ENCODE data around the gene PELI2.

Gene PELI2

DNA sequence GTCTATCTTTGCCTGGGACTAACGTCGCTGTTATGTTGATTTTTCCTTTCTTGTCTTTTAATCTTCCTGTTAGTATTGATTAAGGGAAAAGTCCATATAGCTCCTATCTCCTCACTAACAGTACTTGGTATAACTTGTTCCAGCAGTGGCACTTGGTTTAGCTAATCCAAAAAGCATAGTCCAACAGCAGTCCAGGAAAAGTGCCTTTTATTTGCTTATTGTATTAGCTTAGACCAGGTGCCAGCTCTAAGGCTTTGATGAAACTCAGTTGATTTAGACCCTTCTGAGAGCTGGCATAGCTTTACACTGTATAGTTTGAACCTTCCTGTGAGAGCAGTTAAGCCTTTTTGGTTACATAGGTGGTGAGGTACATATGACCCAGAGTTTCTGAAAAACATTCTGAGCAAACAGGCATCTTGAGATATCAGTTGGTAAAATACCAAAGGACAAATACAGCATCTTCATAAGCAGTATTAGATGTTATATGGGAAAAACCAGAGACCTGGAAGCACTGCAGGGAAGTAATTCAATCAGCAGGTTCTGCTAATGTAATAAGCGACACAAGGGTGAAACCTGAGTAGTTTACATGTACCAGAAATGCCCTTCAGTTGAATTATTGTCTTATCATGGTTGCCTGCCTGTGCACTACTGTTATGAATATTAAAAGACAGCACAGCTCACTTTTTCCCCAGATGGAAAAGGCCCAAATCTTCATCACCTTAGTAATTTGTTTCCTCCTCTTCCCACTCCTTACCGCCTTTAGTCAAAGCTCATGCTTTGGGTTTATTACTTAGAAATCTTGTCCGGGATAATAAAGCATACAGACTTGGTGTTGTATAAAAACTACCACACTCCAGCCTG is 13.0 kb downstream of the PELI2 start:
- Histone ChIP-seq H3K36me3 (ENCODE audit: control insufficient read depth, insufficient read depth, low read length) (no peaks in the 10 kb centered on the region), H3K9me3 (ENCODE audit: control insufficient read depth, insufficient read depth, low read length) (no peaks in the 10 kb centered on the region), H3K27ac (ENCODE audit: low read length) (no peak overlapping the region), H3K27me3 (ENCODE audit: control insufficient read depth, insufficient read depth, low read length) (no peaks in the 10 kb centered on the region), H3K4me1 (ENCODE audit: control insufficient read depth, insufficient read depth, low read length) (peaks cover 8% of the 10 kb centered on the region), H3K4me3 (ENCODE audit: low read length) (no peak overlapping the region)
- DNase-seq (ENCODE audit: low read depth, low spot score): no peak
- no CpG with 5 or more reads among the region's 5 CpGs for WGBS (ENCODE audit: insufficient coverage, insufficient read length)

DNA sequence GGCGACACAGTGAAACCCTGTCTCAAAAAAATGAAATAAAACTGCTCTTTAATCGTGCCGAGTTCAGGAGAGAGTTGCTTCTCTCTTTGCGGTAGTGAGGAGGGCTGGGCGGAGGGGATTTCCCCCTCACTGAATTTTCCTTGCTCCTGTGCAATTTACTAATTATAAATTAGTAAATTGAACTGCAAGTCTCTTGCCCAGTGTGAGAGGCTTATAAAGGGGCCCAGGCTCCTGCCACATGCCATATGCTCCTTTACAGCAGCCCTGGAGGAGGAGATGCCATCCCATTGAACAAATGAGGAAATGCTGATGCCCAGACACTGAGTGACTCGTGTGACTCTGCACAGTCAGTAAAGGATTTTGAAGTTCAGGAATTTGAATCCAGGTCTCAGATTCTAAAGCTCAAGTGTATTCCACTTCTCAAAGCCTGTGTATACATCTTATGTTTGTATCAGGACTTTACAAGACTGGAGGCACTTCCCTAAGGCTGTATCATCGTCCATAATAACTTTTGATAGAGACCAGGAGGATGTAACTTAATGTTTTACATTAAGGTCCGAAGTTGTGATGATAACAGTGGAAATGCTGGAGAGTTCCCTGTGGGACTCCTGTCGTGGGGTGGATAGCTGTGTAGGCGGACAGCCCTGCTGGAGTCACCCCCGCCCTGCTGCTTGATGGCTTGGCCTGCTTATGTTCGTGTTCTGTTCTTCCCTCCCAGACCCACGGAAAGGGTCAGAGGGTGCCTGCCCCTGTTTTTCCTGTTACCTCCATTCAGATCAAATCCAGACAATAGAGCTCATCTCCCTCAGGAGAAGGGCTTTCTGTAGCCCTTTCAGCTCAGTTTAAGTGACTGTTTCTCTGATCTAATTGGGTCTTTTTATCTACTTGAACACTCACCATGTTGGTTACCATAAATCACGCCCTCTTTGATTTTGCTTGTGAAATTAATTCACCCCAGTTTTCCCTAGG is 13.9 kb downstream of the PELI2 start:
- Histone ChIP-seq H3K27me3 (ENCODE audit: control insufficient read depth, insufficient read depth, low read length) (no peaks in the 10 kb centered on the region), H3K36me3 (ENCODE audit: control insufficient read depth, insufficient read depth, low read length) (no peaks in the 10 kb centered on the region), H3K4me1 (ENCODE audit: control insufficient read depth, insufficient read depth, low read length) (peaks cover 8% of the 10 kb centered on the region), H3K4me3 (ENCODE audit: low read length) (no peak overlapping the region), H3K9me3 (ENCODE audit: control insufficient read depth, insufficient read depth, low read length) (no peaks in the 10 kb centered on the region), H3K27ac (ENCODE audit: low read length) (no peak overlapping the region)
- no peak for DNase-seq (ENCODE audit: low read depth, low spot score)
- WGBS (ENCODE audit: insufficient coverage, insufficient read length): no CpG with 5 or more reads among the region's 14 CpGs

- peaks cover 10% of the 10 kb centered on the region for H3K4me1 ChIP-seq (ENCODE audit: control insufficient read depth, insufficient read depth, low read length)
- DNase-seq (ENCODE audit: low read depth, low spot score): no peak
- H3K36me3 ChIP-seq (ENCODE audit: control insufficient read depth, insufficient read depth, low read length): no peaks in the 10 kb centered on the region
- H3K9me3 ChIP-seq (ENCODE audit: control insufficient read depth, insufficient read depth, low read length): no peaks in the 10 kb centered on the region
- no peaks in the 10 kb centered on the region for H3K27me3 ChIP-seq (ENCODE audit: control insufficient read depth, insufficient read depth, low read length)
- no peak overlapping the region for H3K4me3 ChIP-seq (ENCODE audit: low read length)
- no CpG with 5 or more reads among the region's 4 CpGs for WGBS (ENCODE audit: insufficient coverage, insufficient read length)
- H3K27ac ChIP-seq (ENCODE audit: low read length): no peak overlapping the region
These were observed 15.3 kb downstream of the PELI2 start for GRCh38 chr14:56133547-56133946.

DNA sequence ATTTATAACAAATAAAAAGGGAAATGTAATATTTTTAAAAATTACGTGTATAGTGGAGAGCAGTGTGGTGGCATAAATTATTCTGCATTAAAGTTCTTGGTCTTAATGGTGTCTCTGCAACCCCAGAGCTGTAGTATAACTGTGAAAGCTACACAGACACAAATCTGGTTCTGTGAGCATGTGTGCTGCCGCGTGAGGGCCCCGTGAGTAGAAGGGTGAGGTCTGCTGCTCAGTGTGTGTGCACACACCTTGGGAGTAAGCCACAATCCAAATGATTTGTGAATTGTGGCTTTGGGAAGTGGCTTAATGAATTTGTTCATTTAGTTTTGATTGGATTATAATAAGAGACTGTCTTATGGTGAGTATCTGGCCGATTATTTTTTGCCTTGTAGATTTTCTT is 16.8 kb downstream of the PELI2 start:
- Histone ChIP-seq H3K36me3 (ENCODE audit: control insufficient read depth, insufficient read depth, low read length) (no peaks in the 10 kb centered on the region), H3K4me1 (ENCODE audit: control insufficient read depth, insufficient read depth, low read length) (peaks cover 3% of the 10 kb centered on the region; the same call in 1 of the 2 replicates), H3K9me3 (ENCODE audit: control insufficient read depth, insufficient read depth, low read length) (no peaks in the 10 kb centered on the region), H3K27ac (ENCODE audit: low read length) (no peak overlapping the region), H3K4me3 (ENCODE audit: low read length) (no peak overlapping the region), H3K27me3 (ENCODE audit: control insufficient read depth, insufficient read depth, low read length) (no peaks in the 10 kb centered on the region)
- DNase-seq (ENCODE audit: low read depth, low spot score): no peak
- WGBS (ENCODE audit: insufficient coverage, insufficient read length): 100% methylated on average over 1 of the region's 5 CpGs

- no peaks in the 10 kb centered on the region for H3K36me3 ChIP-seq (ENCODE audit: control insufficient read depth, insufficient read depth, low read length)
- H3K4me3 ChIP-seq (ENCODE audit: low read length): no peak overlapping the region
- H3K27me3 ChIP-seq (ENCODE audit: control insufficient read depth, insufficient read depth, low read length): no peaks in the 10 kb centered on the region
- no CpG with 5 or more reads among the region's 1 CpG for WGBS (ENCODE audit: insufficient coverage, insufficient read length)
- H3K27ac ChIP-seq (ENCODE audit: low read length): no peak overlapping the region
- peaks cover 2% of the 10 kb centered on the region; the same call in 1 of the 2 replicates for H3K4me1 ChIP-seq (ENCODE audit: control insufficient read depth, insufficient read depth, low read length)
- no peaks in the 10 kb centered on the region for H3K9me3 ChIP-seq (ENCODE audit: control insufficient read depth, insufficient read depth, low read length)
- no peak for DNase-seq (ENCODE audit: low read depth, low spot score)
These were observed 17.5 kb downstream of the PELI2 start for GRCh38 chr14:56135668-56136067.

DNA sequence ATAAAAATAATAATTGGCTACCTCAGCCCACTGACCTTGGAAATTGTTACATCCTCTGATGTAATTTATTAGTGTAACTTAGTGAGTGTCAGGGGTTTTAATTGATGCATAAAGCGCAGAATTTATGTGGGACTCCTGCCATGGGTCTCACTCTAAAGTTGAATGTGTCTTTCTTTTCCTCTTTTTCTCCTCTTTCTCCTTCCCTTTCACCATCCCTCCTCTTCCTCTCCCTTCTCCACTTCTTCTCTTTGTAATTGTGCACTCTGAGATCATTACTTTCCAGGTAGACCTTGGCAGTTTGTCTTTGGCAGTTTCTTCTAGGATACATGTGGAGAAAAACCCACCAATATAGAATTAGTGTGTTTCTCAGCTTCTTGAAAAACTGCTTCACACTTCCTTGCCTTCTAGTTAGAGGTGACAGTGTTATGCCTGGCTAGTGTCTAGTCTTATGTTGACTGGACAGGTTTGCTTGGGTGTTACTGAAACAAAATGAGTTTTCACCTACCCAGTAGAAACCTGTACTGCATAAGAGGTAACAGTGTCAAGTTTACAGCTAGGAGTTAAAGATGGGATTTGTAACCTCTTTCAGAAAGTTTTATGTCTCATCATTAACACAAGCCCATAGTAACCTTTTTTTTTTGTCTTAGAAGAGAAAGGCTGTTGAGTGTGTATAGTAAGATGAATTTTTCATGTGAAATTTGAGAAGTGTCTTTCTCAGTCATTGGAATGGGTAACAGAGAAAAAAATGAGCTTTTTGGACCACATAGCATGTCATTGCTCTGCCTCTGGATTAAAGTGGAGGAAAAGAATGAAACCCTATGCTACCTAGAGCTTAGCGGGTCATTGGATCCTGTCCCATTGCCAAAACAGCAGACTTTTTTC is 18.6 kb downstream of the PELI2 start:
- Histone ChIP-seq H3K27ac (ENCODE audit: low read length) (no peak overlapping the region), H3K27me3 (ENCODE audit: control insufficient read depth, insufficient read depth, low read length) (no peaks in the 10 kb centered on the region), H3K36me3 (ENCODE audit: control insufficient read depth, insufficient read depth, low read length) (no peaks in the 10 kb centered on the region), H3K4me3 (ENCODE audit: low read length) (no peak overlapping the region), H3K4me1 (ENCODE audit: control insufficient read depth, insufficient read depth, low read length) (peaks cover 2% of the 10 kb centered on the region; the same call in 1 of the 2 replicates), H3K9me3 (ENCODE audit: control insufficient read depth, insufficient read depth, low read length) (no peaks in the 10 kb centered on the region)
- no peak for DNase-seq (ENCODE audit: low read depth, low spot score)
- WGBS (ENCODE audit: insufficient coverage, insufficient read length): no CpG with 5 or more reads among the region's 2 CpGs

DNA sequence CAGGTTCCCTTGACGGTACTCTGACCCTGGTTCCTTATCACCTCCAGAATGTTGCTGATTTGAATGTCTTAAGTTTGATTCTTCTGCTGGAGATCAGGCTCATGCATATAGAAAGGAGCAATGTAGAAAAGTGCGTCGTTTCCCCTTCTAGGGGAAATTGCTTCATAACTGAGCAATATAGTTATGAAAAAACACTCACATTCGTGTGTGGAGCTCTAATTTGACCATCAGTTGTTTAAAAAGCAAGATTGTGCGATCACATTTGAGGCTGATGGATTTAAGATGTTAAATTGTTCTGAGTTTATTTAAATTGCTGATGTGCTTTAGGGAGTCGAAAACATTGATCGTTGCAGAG is 19.2 kb downstream of the PELI2 start:
- no peaks in the 10 kb centered on the region for H3K9me3 ChIP-seq (ENCODE audit: control insufficient read depth, insufficient read depth, low read length)
- H3K27me3 ChIP-seq (ENCODE audit: control insufficient read depth, insufficient read depth, low read length): no peaks in the 10 kb centered on the region
- peaks cover 2% of the 10 kb centered on the region; the same call in 1 of the 2 replicates for H3K4me1 ChIP-seq (ENCODE audit: control insufficient read depth, insufficient read depth, low read length)
- H3K4me3 ChIP-seq (ENCODE audit: low read length): no peak overlapping the region
- WGBS (ENCODE audit: insufficient coverage, insufficient read length): no CpG with 5 or more reads among the region's 7 CpGs
- no peak overlapping the region for H3K27ac ChIP-seq (ENCODE audit: low read length)
- H3K36me3 ChIP-seq (ENCODE audit: control insufficient read depth, insufficient read depth, low read length): no peaks in the 10 kb centered on the region
- no peak for DNase-seq (ENCODE audit: low read depth, low spot score)

DNA sequence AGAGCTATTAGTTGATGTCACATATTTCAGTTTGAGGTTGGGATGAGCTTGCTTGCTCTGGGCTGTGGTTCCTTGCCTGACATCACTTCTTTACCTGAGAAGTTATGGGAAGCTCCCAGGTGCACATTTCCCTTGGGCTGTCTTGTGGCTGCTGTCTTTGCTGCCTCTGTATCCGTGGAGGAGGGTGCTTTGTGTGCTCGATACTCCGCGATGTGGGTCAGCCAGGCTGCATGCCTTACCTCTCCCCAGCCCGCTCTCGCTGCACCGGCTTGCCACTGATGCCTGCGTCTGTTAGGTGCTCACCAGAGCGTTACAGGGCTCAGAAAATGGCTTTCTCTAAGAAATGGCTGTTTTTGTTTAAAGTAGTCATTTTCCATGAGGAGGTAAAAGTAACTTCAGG is 19.6 kb downstream of the PELI2 start:
- Histone ChIP-seq H3K9me3 (ENCODE audit: control insufficient read depth, insufficient read depth, low read length) (no peaks in the 10 kb centered on the region), H3K36me3 (ENCODE audit: control insufficient read depth, insufficient read depth, low read length) (no peaks in the 10 kb centered on the region), H3K4me3 (ENCODE audit: low read length) (no peak overlapping the region), H3K27ac (ENCODE audit: low read length) (no peak overlapping the region), H3K27me3 (ENCODE audit: control insufficient read depth, insufficient read depth, low read length) (no peaks in the 10 kb centered on the region), H3K4me1 (ENCODE audit: control insufficient read depth, insufficient read depth, low read length) (peaks cover 2% of the 10 kb centered on the region; the same call in 1 of the 2 replicates)
- no CpG with 5 or more reads among the region's 9 CpGs for WGBS (ENCODE audit: insufficient coverage, insufficient read length)
- no peak for DNase-seq (ENCODE audit: low read depth, low spot score)

GRCh38 chr14:56138928-56139327 is 20.7 kb downstream of the PELI2 start:
- Histone ChIP-seq H3K9me3 (ENCODE audit: control insufficient read depth, insufficient read depth, low read length) (no peaks in the 10 kb centered on the region), H3K4me1 (ENCODE audit: control insufficient read depth, insufficient read depth, low read length) (peaks cover 2% of the 10 kb centered on the region; the same call in 1 of the 2 replicates), H3K27ac (ENCODE audit: low read length) (no peak overlapping the region), H3K36me3 (ENCODE audit: control insufficient read depth, insufficient read depth, low read length) (no peaks in the 10 kb centered on the region), H3K27me3 (ENCODE audit: control insufficient read depth, insufficient read depth, low read length) (no peaks in the 10 kb centered on the region), H3K4me3 (ENCODE audit: low read length) (no peak overlapping the region)
- WGBS (ENCODE audit: insufficient coverage, insufficient read length): no CpG with 5 or more reads among the region's 2 CpGs
- no peak for DNase-seq (ENCODE audit: low read depth, low spot score)

- H3K27me3 ChIP-seq (ENCODE audit: control insufficient read depth, insufficient read depth, low read length): no peaks in the 10 kb centered on the region
These were observed 24.1 kb downstream of the PELI2 start for GRCh38 chr14:56142314-56142713.

More at GRCh38 chr14:56142314-56142713, 24.1 kb downstream of the PELI2 start:
- H3K4me1 ChIP-seq (ENCODE audit: control insufficient read depth, insufficient read depth, low read length): peaks cover 4% of the 10 kb centered on the region; the same call in 1 of the 2 replicates
- H3K36me3 ChIP-seq (ENCODE audit: control insufficient read depth, insufficient read depth, low read length): no peaks in the 10 kb centered on the region
- DNase-seq (ENCODE audit: low read depth, low spot score): no peak
- WGBS (ENCODE audit: insufficient coverage, insufficient read length): no CpG with 5 or more reads among the region's 4 CpGs
- H3K4me3 ChIP-seq (ENCODE audit: low read length): no peak overlapping the region
- no peaks in the 10 kb centered on the region for H3K9me3 ChIP-seq (ENCODE audit: control insufficient read depth, insufficient read depth, low read length)
- H3K27ac ChIP-seq (ENCODE audit: low read length): no peak overlapping the region
